Measurements from ENCODE around the gene CCDC68.

The CCDC68 gene, protein sequence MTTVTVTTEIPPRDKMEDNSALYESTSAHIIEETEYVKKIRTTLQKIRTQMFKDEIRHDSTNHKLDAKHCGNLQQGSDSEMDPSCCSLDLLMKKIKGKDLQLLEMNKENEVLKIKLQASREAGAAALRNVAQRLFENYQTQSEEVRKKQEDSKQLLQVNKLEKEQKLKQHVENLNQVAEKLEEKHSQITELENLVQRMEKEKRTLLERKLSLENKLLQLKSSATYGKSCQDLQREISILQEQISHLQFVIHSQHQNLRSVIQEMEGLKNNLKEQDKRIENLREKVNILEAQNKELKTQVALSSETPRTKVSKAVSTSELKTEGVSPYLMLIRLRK

DNA sequence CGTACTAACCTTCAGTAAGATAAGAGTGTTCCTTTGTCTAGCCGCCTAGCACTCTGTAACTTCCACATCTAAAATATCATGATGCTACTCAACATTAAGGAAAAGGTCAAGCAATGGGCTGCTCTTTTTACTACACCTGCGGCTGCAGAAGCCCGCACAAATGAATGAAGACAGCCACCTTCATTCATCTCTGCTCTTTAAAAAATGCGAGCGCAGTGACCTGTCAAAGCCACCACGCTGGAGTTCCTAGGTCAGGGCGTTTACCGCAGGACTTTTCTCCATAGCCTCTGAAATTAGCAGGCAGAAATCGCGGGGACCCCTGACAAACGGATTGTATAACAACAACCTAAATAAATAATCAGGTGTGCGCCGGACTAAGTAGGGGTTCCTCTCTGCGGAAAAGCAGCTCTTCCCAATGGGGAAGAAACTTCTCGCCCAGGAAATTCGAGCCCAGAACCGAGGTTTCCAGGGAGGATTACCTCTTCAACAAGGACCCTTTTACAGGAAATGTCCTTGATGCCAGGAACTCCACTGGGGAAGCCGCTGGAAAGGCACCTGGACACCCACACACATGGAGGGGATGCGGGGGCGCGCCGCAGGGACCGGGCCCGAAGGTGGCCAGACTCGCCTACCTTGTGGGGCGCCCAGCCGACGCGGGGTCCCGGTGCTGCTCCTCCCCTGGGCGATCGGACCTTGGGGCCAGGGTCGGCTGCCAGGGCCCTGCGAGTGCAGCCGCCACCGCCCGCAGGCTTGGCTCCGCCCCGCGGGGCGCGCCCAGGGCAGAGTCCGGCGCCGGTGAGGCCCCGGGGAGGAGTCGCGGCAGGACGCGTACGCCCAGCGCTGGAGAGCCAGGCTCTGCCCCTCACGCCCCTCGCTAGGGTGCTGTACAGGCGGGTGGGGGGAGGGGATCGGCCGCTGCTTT lies at the start of gene CCDC68:
Gene CCDC68, minus strand, starts transcription at position 758 of the 922 bp plus-strand sequence. CDS start 16,670 bp downstream, outside the sequence.
- TF ChIP-seq, protein P1, sequence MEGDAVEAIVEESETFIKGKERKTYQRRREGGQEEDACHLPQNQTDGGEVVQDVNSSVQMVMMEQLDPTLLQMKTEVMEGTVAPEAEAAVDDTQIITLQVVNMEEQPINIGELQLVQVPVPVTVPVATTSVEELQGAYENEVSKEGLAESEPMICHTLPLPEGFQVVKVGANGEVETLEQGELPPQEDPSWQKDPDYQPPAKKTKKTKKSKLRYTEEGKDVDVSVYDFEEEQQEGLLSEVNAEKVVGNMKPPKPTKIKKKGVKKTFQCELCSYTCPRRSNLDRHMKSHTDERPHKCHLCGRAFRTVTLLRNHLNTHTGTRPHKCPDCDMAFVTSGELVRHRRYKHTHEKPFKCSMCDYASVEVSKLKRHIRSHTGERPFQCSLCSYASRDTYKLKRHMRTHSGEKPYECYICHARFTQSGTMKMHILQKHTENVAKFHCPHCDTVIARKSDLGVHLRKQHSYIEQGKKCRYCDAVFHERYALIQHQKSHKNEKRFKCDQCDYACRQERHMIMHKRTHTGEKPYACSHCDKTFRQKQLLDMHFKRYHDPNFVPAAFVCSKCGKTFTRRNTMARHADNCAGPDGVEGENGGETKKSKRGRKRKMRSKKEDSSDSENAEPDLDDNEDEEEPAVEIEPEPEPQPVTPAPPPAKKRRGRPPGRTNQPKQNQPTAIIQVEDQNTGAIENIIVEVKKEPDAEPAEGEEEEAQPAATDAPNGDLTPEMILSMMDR (conservative IDR thresholded peaks at IDR 0.05; ENCODE audit: low read depth, low read length) = no peak
- peak; percentile 56 for DNase-seq (ENCODE audit: low read depth)
- peak within 1 kb of the TSS; percentile 77 for H3K4me3 ChIP-seq (ENCODE audit: low read depth, low read length)

DNA sequence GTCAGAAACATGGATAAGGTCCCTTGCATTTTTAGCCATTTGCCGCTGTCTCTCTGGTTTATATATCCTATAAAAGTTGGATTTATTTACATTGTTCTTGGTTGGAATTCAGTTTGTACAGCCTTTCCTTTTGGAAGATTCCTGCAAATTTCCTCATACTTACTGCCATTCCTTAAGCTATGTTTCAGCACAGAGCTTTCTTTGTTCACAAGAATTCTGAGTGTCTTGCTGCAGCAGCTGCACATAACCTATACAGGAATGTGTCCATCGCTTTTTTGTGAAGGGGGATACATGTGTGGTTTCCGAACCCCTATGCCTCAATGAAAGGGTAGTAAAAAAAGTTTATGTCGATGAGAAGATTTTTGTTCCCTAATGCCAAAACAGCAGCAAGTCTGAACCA lies 48.3 kb upstream of the CCDC68 start:
- no peak overlapping the region for H3K4me3 ChIP-seq (ENCODE audit: low read depth, low read length)
- TF ChIP-seq, protein P1 (conservative IDR thresholded peaks at IDR 0.05; ENCODE audit: low read depth, low read length) = no peak
- no peak for DNase-seq (ENCODE audit: low read depth)

DNA sequence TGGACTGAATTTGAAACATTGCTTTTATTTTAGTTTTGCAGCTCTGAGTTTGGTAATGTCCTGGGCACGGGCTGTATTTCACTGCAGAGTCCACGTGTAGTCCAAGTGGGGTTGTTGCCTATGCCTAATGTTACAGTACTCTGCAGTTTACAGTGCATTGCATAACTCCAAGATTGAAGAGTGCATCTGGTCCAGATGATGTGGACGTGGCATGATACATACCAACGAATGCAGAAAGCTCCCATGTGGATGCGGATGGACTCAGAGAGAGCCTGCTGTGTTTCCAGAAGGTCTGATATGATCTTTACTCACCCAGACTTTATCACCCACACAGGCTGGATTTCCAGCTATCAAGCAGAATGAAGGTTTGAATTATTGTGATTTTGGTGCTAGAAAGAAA lies 44.4 kb upstream of the CCDC68 start:
- DNase-seq (ENCODE audit: low read depth) = no peak
- H3K4me3 ChIP-seq (ENCODE audit: low read depth, low read length) = no peak overlapping the region
- TF ChIP-seq, protein P1 (conservative IDR thresholded peaks at IDR 0.05; ENCODE audit: low read depth, low read length) = no peak

DNA sequence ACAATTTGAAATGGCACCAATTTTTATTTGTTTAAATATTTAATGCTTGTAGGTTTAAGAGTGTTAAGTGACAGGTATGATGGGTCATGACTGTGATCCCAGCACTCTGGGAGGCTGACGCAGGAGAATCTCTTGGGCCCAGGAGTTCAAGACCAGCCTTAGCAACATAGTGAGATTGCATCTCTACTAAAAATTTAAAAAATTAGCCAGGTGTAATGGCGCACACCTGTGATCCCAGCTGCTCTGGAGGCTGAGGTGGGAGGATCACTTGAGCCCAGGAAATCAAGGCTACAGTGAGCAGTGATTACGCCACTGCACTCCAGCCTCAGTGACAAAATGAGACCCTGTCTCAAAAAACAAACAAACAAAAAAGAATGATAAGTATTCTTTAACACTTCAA lies 43.0 kb upstream of the CCDC68 start:
- TF ChIP-seq, protein P1 (conservative IDR thresholded peaks at IDR 0.05; ENCODE audit: low read depth, low read length) = no peak
- no peak for DNase-seq (ENCODE audit: low read depth)
- no peak overlapping the region for H3K4me3 ChIP-seq (ENCODE audit: low read depth, low read length)

DNA sequence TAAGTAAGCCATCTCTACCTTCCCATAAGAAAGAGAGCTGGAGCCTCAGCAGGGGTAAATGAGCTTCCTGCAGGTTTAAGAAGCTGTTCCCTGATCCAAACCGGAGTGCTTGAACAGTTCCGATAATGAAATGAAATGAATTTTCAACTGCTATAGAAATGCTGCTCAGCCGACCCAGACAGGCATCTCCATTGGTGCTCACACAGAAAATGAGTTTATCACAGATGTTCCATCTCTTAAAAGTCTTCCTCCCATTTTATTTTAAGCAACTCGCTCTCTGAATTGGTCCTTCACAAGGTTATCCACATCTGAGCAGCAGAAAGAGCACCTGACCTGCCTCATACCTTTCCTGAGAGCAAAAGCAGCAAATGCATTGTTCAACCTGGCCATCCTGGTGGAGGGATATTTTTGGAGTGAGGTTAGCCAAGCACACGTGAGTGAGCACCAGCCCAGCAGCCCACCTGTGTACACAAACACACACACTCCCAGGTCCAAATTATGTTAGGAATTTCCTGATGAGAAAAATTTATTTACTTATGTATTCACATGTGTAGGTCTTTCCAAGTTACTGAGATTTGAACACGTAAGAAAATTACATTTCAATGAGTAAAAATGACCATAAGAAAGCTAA lies 42.2 kb upstream of the CCDC68 start:
- peak; percentile 11 for DNase-seq (ENCODE audit: low read depth)
- TF ChIP-seq, protein P1 (conservative IDR thresholded peaks at IDR 0.05; ENCODE audit: low read depth, low read length) = no peak
- H3K4me3 ChIP-seq (ENCODE audit: low read depth, low read length) = no peak overlapping the region

DNA sequence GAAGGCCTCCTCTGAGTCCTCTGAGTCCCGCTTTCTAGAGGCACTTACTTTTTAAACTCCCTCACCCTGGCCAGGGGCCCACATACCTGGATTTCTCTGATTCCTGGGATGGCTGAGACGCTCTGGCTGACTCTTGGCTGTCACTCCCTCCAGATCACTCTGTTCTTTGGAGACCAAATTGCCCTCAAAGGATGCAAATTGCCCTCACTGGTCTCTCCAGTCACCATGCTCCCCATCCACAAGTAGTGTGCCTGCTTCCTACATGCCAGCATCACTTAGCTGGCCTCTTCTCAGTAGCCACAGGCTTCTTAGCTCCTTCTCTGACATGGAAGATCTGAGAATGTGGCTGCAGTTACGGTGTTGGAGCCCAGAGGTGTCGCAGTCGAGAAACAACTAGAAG lies 41.3 kb upstream of the CCDC68 start:
- TF ChIP-seq, protein P1 (conservative IDR thresholded peaks at IDR 0.05; ENCODE audit: low read depth, low read length) = no peak
- no peak for DNase-seq (ENCODE audit: low read depth)
- no peak overlapping the region for H3K4me3 ChIP-seq (ENCODE audit: low read depth, low read length)

Data from choroid plexus epithelial cell (primary cell).